Skin of body (tissue), 2 donors: Measurements from ENCODE around the gene RPLP2. TPM values are rescaled to one million over a fixed set of nuclear protein-coding genes. Genes with fewer than 3 reads are reported as not detected.

Experiments used
- DNase-seq: peaks from one replicate; lab custom pipeline; 2025; lab: John Stamatoyannopoulos, UW
- total RNA-seq: library from RNA; depleted of rRNA; stranded (reverse); fragments of >200 nt; gene quantifications from one replicate; pipeline ENCODE4 v1.2.3, GENCODE V29; 2014

RPLP2 gene
- total RNA-seq, 1 donor from 2014 or later = 391 TPM

DNA sequence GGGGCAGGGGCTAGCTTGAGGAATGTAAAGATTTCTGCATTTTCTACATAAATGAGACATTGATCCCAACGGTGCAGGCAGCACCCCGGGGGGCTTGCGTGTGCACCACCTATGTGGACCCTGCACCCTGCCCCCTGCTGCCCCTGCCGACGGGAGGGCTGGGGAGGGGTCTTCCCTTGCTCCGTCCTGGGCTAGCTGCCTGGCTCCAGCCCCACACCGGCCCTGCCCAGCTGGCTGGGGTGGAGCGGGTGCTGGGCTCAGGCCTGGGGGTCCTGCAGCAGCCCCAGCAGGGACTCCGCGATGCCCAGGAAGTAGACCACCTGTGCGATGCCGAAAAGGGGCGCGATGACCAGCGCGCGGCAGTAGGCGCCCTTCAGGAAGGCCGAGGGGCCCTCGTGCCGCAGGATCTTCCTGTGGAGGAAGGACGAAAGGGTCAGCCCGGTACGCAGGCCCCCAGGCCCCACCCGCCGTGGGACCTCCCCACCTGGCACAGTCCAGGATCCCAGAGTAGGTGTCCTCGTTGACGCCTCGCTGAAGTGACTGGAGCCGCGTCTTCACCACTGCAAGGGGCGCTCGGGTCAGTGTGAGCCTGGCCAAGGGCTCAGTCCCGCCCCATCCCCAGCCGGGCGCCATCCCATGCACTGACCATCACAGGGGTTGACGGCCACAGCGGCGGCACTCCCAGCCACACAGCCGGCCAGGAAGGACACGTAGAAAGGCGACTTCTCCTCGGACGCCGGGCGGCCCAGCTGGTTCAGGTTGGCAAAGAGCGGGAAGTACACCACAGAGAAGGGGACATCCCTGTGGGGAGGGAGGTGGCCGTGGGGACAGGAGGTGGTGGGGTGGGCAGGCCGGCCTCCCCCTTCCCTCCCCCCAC is 17.9 kb upstream of the RPLP2 start:
- DNase-seq = no peak

DNA sequence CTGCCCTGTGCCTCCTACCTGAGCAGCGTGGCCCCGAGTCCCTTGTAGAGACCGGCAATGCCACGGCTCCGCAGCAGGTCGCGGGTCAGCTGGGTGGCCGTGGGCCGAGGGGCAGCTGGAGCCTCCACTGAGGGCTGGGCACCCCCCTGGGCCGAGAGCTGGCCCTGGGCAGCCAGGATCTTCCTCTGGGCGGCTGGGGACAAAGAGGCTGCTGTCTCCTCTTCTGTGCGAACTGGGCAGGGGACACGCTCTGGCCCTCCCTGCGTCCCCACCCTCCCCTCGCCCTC is 17.3 kb upstream of the RPLP2 start:
- no peak for DNase-seq

DNA sequence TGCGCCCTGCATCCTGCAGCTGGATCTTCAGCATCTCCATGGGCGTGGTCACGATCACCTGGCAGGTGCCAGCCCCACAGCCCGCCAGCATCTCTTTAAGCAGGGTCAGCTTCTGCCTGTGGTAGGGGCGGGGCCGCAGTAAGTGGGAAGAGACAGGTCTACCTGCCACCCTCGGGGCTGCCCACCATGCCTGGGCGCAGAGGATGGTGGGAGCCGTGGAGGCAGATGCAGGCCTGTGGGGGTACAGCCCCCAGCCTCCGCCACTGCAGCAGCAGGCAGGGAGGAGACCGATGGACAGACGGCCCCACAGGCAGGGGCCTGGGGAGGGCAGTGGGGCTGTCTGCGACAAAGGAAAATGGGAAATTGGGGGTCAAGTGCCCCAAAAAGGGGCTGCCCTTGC is 16.9 kb upstream of the RPLP2 start:
- DNase-seq = no peak

DNA sequence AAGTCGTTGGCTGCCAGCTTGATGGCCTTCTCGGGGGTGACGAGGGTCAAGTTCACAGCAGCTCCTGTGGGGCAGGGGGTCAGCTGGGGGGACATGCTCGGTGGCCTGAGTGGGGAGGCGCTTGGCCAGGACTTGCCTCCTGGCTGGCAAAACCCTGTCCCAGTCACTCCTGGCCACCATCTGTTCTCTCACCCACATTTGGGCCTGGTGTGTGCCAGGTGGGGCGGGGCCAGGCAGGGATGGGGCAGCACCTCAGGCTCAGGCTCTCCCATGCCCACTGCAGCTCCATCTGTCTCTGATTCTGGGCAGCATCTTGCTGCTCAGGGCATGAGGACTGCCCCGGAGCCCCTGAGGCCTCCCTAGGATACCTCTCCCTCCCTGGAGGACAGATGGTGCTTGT is 16.2 kb upstream of the RPLP2 start:
- no peak for DNase-seq

DNA sequence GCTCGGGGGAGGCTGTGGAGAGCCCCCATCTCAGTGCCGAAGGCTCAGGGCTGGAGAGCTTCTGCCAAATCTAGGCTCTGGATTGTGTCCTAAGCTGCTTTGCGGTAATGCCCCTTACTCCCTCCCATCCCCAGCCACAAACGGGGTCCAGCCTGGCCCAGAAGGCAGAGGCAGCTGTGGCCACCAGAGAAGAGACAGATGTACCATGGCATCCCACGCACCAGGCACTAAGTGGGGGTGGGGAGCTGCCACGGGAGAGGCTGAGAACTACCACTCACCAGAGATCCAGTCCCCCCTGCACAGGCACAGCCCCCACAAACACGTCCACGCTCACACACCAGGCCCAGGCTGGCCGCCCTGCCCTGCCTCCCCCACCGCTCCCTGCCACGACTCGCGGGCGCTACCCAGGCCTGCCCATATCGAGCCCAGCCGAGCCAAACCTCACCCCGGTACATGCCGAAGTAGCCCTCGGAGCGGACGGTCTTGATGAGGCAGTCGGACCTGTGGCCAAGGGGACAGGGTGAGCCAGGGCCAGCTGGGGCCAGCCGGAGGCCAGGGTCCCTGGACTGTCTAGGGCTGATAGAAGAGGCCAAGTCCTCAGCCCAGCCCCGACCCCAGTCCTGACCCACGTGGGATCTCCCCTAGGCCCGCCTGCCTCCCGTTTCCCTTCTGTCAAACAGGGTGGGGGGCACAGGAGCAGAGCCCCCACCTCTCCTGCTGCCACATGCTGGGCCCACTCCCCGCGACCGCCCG is 15.6 kb upstream of the RPLP2 start:
- no peak for DNase-seq

DNA sequence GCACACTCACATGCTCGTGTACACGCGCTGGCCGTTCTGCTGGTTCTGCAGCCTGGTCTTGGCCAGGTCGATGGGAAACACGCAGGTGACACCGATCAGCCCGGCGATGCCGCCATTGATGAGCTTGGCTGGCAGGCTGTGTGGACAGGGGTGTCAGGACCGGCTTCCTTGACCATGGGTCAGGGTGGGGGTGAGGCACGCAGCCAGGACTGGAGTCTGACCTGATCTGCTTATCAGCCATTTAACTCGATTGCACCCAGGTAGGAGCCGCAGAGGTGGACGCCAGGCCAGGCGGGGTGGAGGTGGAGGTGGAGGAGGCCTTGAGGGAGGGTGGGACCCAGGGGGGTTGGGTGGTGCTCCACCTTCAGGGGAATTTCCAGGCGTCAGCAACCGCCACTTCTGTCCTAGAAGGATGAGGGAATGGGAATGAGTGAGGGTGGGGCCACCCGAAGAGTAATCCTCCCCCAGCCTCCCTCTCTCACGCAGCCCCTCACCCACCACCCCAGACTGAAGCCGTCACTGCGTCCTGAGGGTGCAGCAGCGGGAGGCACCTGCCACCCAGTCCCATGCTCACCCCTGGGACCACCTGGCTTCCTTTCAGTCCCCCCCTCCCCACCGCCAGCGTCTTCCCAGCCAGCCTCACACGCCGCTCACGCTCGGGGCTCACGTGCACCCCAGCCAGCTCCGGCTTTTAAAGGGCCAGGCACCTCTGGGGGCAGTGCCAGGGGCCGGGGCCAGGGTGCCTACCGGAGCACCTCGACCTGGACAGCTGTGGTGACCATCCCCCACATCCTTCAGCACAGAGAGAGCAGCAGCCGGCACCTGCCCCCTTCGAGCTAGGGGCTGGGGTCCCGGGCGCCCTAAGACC is 14.8 kb upstream of the RPLP2 start:
- no peak for DNase-seq

DNA sequence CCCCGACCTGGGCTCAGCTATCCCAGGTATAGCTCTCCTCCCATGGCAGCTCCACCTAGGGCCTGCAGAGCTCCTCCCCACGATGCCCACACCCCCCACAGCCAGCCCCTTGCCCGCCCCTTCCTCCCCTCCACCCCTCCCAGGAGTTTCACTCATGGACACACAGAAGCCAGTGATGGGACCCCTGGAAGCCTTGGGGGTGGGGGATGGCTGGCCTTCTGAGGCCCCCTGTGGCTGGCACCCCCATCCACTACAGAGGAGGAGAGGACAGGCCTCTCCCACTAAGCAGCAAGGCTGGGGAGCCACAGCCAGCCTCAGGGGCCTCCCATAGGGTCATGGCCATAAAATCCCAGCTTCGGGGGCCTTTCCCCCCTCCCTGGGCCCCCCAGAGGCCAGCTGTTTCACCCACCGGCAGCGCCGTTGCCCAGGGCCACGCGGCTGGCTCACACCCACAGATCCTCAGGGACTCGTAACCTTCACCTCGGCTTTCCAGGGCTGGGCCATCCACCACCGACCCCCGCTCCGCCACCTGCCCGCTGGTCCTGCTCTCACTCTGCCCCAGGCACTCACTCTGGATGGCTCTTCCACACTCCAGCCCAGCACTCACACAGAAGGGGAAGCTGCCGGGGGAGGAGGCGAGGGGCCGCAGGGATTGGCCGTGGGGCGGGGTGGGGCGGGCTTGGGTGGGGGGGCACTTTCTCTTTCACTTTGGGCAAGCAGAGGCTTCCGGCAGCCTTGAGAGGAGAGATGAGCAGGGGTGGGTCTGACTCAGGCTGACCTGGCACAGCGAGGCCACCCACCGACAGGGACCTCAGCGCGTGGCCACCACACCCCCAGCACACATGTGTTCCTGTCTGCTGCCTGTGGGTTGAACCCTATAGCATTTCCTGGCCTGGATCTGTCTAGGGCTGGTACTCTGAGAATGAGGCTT is 13.9 kb upstream of the RPLP2 start:
- DNase-seq = peak; percentile 70

DNA sequence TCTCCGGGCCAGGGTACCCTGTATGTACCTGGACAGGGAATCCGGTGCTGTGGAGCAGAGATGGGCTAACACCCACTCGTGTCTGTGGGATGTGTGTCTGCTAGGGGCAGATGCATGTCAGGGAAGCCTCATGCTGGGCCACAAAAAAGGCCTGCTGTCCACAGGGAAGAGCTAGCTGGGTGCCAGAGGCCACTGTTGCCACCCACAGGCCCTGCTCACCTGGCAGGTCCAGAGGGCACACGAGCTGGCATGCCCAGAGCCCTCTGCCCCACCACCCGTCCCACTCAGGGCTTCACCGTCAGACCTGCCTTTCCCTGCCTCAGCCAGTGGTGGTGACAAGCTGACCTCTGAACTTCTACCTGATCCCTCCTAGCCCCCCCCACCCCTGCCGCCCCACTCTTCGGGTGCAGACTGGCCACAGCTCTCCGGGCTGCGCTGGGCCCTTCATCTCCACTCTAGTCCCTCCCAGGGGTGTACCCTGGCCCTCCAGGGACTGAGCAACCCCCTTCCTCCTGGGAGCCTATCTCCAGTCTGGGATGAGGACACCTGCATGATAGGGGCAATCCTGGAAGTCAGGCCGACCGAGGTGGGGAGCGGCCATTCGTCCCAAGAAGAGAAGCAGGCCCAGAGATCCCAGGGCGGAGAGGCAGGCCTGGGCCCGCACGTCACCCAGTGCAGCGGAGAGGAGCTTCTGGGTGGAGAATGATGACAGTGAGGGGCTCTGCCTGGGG is 13.0 kb upstream of the RPLP2 start:
- DNase-seq = no peak

DNA sequence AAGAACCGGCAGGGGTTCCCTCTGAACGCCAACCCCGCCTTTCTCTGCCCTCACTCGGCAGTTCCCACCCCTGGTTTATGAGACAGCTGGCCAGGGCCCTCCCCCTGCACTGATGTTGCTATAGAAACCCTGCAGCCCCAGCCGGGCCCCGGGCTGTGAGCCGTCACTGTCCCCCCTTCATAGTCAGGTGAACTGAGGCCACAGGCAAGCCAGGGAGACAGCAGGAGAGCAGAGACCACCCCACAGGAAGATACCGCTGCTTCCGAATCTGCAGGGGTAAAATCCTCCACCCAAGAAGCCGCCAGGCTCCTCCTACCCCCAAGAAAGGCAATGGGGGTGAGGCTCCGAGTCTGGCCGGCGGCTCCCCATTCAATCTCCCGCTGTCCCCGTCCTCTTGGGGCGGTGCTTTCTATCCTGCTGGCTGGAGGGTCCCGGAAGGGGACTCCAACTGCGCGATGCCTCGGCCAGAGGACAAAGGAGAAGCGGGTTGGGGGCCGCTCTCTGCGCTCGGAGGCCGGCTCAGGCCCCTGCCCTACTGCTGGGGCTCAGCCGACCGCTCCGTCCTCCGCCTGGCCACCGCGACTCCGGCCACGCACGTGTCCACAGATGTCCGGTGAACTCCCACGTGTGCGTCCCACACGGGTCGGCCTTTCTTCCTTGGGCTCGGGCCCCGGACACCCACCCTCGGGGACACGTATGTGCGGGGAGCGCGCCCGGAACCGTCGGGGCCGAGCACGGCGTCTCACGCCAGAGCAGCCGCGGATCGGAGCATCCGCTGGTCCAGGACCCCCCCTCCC is 12.3 kb upstream of the RPLP2 start:
- peak; percentile 92 for DNase-seq

DNA sequence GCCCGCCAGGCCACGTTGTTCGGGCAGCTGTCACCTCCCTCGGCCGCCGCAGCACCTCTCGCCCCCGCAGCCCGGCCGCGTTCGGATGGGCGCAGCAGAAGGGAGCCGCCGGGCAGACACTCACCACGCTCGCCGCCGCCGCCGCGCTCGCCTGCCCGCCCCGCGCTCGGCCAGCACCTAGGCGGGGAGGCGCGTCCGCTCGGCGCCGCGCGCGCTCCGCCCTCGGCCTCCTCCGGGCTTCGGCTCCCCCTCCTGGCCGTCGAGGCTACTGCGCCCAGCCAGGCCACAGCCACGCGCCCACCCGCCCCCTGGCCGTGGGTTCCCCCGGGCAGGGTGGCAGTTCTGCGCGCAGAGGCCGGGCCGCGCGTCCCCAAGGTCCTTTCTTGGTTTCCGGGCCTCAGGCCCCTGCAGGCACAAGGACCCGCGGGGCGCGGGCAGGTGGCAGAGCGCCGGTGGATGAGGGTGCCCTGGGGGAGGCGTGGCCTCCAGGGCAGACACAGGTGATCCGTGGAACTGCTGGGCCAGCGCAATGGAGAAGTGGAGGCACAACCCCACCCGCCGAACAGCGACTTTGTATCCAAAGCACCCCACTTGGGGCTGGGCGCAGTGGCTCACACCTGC is 11.6 kb upstream of the RPLP2 start, which contains the start of gene SLC25A22:
Gene SLC25A22, minus strand, starts transcription at position 189 of the 621 bp plus-strand sequence. CDS start 3,275 bp downstream, outside the sequence.
- DNase-seq = peak; percentile 62

DNA sequence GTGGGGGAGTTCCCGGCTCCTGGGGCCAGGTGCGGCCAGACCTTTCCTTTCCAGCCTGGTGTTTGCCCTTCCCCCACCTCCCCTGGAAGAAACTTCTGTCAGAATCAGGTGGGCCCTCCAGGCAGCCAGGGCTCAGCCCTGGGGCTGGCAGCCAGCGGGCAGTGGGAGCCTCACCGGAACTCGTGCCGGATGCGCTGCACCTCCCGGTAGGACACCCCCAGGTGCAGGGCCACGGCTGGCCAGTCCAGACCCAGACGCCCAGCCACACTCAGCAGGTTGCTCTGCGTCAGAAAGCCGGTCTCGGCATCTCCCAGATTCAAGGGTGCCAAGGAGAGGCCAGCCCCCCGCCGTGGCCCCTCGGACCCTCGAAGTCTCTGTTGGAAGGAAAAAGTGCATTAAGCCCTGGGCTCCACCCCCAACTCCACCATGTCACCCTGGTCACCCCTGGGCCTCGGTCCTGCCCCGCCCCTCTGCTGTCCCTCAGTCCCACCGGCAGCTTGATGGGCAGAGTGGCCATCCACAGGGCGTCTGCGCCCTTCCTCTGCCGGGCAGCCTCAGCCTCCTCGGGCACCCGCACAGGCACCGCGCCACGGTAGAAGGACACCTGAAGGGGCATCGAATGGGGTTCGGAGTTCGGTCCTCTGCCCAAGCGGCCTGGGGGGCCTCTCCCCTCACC is 10.0 kb upstream of the RPLP2 start:
- DNase-seq = no peak

DNA sequence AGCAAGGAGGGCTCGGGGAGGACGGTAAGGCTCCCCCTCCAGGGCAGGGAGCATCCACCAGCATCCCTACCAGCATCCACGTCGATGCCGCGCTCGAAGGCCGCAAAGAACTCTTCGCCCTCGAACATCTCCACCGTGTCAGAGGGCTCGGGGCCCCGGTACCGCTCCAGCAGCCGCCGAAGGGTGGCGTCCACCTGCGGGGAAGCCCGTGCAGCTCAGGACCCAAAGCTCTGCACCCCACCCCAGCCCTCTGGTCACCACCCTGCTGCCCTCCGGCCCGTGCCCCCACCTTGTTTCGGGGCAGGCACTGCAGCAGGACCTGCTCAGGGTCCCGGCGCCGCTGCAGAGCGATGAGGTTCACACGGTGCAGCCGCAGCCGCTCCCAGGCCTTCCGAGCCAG is 9.3 kb upstream of the RPLP2 start:
- DNase-seq = no peak

DNA sequence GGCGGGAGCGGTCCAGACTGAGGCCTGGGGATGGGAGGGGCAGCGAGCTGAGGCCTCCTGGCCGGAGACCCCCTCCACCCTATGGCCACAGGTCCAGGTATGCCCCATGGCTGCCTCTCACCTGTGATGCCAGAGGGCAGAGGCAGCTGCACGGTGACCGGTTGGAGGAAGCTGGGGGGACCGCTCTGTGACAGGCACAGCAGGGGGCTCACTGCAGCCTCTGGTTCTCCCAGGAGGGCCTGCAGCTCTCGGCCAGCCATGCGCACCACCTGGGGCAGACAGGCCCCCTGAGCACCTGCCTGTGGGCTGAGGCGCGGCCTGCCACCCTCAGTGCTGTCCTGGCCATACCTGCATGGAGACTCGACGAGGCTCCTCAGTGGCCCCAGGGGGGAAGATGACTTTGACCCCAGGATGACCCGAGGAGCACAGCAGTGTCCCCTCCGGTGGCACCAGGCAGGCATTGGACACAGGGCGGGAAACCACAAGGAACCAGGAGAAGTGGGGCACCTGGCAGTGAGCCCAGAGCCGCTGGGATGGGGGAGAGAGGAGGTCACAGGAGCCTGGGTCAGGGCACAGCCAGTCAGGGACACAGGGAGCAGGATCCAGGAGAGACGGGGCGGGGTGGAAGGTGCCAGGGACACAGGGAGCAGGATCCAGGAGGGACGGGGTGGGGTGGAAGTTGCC is 8.5 kb upstream of the RPLP2 start:
- no peak for DNase-seq

DNA sequence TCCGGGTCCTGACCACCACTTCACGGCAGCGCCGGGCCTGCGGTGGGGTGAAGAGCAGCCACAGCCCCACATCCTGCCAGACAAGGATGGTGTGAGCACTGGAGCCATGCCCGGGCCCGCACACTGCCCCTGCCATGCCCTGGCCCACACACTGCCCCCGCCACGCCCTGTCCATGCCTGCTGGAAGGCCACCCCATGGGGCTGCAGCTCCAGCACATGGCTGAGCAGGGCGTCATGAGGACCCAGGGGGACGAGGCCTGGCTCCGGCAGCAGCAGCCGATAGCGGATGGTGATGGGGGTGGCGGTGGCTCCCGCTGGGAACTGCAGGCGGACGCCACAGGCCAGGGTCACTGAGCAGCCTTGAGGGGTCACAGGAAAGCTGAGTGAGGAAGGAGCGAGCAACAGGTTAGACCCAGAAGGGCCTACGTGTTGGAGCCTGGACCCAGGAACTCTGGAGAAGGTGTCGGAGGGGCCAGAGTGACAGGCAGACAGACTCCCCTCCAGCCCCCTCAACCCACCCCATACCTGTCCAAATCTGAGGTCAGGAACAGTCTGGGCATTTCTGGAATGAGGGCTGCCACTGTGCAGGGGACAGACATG is 7.6 kb upstream of the RPLP2 start:
- DNase-seq = no peak

DNA sequence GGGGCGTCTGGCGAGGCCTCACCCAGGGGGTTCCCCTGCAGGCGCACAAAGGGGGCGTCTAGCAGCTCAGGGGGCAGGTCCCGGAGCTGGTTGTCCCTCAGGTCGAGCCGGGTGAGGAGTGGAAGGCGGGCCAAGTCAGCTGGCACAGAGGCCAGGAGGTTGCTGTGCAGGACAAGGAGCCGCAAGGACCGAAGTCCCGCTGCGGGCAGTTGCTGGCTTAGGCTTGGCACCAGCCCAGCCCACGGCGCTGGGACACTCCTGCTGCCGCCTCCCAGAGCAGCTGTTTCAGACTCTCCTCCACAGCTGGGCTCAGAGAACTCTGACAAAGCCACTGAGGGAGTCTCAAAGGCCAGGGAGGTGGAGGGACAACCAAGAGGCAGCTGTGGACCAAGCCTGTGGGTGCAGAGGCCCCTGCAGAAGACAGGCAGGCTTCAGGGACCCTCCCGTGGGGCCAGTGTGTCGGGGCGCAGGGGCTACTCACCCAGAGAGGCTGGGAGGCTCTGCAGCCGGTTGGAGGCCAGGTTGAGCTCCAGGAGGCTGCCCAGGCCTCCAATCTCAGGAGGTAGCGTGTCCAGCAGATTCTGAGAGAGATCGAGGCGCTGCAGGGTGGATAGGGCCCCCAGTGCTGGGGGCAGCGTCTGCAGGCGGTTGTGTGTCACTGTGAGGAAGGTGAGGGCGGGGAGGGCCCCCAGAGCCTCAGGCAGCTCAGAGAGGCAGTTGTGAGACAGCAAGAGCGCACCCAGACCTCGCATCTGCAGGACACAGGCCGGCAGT is 6.9 kb upstream of the RPLP2 start:
- DNase-seq = no peak

DNA sequence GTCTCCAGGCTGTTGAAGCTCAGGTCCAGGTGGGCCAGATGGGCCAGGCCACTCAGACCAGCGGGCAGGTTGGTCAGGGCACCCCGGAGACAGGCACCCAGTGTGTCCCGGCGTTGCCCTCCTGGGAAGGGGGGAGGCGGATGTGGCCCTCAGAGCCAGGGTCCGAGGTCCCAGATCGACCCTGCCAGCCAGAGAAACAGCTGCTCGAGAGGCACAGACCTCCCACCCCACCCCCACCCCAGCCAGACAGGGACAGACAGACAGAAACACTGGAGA is 6.4 kb upstream of the RPLP2 start:
- DNase-seq = no peak
